ENCODE data around the gene YKT6.

YKT6 gene

DNA sequence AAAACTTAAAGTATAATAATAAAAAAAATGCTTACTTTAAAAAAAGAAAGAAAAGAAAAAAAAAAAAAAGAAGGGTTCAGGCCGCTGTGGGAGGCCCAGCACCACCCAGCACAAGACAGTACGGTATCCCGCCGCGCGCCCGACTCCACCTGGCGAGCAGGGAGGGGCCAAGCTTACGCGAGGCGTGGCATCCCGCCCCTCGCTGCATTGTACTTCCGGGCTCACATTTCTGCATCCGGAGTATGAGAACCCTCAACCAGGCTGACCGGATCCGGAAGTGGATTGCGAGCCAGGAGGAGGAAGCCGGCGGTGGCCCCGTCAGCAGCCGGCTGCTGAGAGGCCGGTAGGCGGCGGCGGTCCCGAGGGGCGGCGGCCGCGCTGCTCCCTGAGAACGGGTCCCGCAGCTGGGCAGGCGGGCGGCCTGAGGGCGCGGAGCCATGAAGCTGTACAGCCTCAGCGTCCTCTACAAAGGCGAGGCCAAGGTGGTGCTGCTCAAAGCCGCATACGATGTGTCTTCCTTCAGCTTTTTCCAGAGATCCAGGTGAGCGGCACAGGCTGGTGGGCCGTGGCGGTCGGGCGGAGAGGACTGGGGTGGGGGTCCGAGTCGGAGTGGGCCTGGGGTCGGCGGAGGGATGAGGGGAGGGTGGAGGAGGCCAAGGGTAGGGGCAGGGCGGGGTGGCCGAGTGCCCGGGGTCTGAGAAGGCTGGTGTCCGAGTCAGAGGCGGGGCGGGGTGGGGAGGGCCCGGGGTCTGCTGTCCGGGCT, at the start of gene YKT6:
Gene YKT6, plus strand, starts transcription at position 280 of the 763 bp plus-strand sequence. Its CDS starts 158 bp downstream, at position 438.
- Histone ChIP-seq H3K4me1 (ENCODE audit: control insufficient read depth in 2 of 2, insufficient read depth in 2 of 2, low read length in 2 of 2) (peaks cover 6 to 9% of the 10 kb centered on the region in 2 donors), H3K9me3 (ENCODE audit: control insufficient read depth in 2 of 2, low read length in 2 of 2) (no peaks in the 10 kb centered on the region), H3K9ac (ENCODE audit: low read depth in 1 of 2, low read length in 2 of 2) (peak within 1 kb of the TSS; percentile 88 to 90), H3K4me3 (ENCODE audit: low read length in 2 of 2) (peak within 1 kb of the TSS; percentile 93 to 97), H3K27me3 (ENCODE audit: control insufficient read depth in 2 of 2, insufficient read depth in 2 of 2, low read length in 2 of 2) (peaks cover 0 to 4% of the 10 kb centered on the region in 2 donors), H3K36me3 (ENCODE audit: control insufficient read depth in 2 of 2, insufficient read depth in 2 of 2, low read length in 2 of 2) (peaks cover 11 to 13% of the 10 kb centered on the region in 2 donors), H3K27ac (ENCODE audit: low read depth in 2 of 2, low read length in 2 of 2) (peak within 1 kb of the TSS; percentile 77 to 80)

DNA sequence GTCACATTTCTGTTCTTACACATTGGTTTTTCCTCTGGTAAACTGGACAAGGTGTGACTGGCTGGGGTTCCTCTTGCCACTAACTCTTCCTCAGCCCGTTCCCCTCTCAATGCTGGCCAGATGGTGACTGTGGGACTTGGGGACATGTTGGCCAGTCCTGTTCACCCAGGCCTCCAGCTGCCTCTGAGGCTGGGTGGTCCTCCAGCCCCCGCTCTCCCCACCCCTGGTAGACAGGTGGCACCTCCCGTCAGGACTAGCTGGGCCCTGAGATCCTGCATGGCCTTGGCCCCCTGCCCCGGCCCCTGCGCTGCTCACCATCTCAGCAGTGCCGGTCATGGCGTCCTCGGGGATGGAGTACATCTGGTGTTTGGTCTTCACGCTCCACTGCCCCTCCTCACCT, 48.8 kb upstream of the YKT6 start:
- no peaks in the 10 kb centered on the region for H3K36me3 ChIP-seq (ENCODE audit: control insufficient read depth in 2 of 2, insufficient read depth in 2 of 2, low read length in 2 of 2)
- no peaks in the 10 kb centered on the region for H3K9me3 ChIP-seq (ENCODE audit: control insufficient read depth in 2 of 2, low read length in 2 of 2)
- H3K4me1 ChIP-seq (ENCODE audit: control insufficient read depth in 2 of 2, insufficient read depth in 2 of 2, low read length in 2 of 2): no peaks in the 10 kb centered on the region
- no peak overlapping the region for H3K27ac ChIP-seq (ENCODE audit: low read depth in 2 of 2, low read length in 2 of 2)
- H3K9ac ChIP-seq (ENCODE audit: low read depth in 1 of 2, low read length in 2 of 2): no peak overlapping the region
- no peak overlapping the region for H3K4me3 ChIP-seq (ENCODE audit: low read length in 2 of 2)
- H3K27me3 ChIP-seq (ENCODE audit: control insufficient read depth in 2 of 2, insufficient read depth in 2 of 2, low read length in 2 of 2): no peaks in the 10 kb centered on the region

DNA sequence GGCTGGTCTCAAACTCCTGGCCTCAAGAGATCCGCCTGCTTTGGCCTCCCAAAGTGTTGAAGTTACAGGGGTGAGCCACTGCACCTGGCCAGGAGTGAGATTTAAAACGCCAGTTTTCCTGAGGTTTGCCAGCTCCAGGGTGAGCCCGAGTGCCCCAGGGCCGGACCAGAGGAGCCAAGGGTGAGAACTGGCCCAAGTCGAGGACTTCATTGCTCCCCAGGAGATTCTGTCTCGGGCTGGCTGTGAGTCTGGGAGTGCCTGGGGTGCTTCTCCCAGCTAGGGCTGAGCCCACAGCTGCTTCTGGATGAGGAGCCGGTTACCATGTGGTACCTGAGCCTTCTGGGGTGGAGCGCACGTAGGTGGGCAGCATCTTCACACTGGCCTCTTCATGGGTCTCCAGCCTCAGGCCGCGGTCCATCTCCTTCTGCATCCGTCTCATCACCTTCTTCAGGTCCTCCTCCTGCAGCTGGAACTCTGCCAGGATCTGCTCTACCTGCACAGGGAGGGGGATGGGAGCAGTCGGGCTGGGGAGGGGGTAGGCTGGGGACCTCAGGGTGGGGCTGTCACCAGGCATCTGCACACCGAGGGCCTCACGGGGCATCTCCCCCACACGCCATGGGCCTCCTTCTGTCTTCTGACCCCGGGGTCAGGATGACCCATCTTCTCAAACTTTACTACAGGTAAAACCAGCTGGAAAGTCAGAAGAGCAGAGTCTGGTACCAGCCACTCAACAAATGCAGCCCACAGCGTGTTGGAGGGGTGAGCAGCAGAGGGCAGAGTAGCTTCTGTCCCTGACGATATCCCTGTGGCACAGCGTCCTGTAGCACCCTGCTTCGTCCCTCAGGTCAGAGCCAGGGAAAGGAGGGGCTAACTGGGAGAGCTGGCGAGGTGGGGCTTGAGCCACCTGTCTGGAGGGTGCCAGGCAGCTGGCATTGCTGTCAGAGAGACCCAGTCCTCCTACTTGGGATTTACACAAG, 47.5 kb upstream of the YKT6 start:
- no peaks in the 10 kb centered on the region for H3K4me1 ChIP-seq (ENCODE audit: control insufficient read depth in 2 of 2, insufficient read depth in 2 of 2, low read length in 2 of 2)
- H3K27ac ChIP-seq (ENCODE audit: low read depth in 2 of 2, low read length in 2 of 2): no peak overlapping the region
- H3K27me3 ChIP-seq (ENCODE audit: control insufficient read depth in 2 of 2, insufficient read depth in 2 of 2, low read length in 2 of 2): no peaks in the 10 kb centered on the region
- H3K9ac ChIP-seq (ENCODE audit: low read depth in 1 of 2, low read length in 2 of 2): no peak overlapping the region
- H3K9me3 ChIP-seq (ENCODE audit: control insufficient read depth in 2 of 2, low read length in 2 of 2): no peaks in the 10 kb centered on the region
- no peaks in the 10 kb centered on the region for H3K36me3 ChIP-seq (ENCODE audit: control insufficient read depth in 2 of 2, insufficient read depth in 2 of 2, low read length in 2 of 2)
- no peak overlapping the region for H3K4me3 ChIP-seq (ENCODE audit: low read length in 2 of 2)

DNA sequence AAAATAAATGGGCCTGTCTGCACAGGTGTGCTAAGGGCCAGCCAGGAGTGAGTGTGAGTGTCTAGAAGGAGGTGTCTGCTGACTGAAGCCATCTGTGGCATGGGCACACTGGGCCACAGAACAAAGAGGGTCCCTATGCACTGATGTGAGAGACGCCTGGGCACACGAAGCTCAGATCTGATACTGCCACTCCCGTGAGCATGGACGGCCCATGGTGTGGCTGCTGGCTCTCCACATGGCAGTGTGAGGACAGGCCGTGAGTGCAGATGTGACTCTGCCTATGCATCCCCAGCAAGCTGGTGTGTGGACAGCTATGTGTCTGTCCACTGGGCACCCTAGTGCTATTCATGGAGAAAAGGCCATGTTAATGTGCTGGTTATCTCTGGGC, 46.8 kb upstream of the YKT6 start:
- H3K36me3 ChIP-seq (ENCODE audit: control insufficient read depth in 2 of 2, insufficient read depth in 2 of 2, low read length in 2 of 2): no peaks in the 10 kb centered on the region
- no peak overlapping the region for H3K9ac ChIP-seq (ENCODE audit: low read depth in 1 of 2, low read length in 2 of 2)
- no peaks in the 10 kb centered on the region for H3K9me3 ChIP-seq (ENCODE audit: control insufficient read depth in 2 of 2, low read length in 2 of 2)
- no peaks in the 10 kb centered on the region for H3K4me1 ChIP-seq (ENCODE audit: control insufficient read depth in 2 of 2, insufficient read depth in 2 of 2, low read length in 2 of 2)
- no peaks in the 10 kb centered on the region for H3K27me3 ChIP-seq (ENCODE audit: control insufficient read depth in 2 of 2, insufficient read depth in 2 of 2, low read length in 2 of 2)
- no peak overlapping the region for H3K4me3 ChIP-seq (ENCODE audit: low read length in 2 of 2)
- H3K27ac ChIP-seq (ENCODE audit: low read depth in 2 of 2, low read length in 2 of 2): no peak overlapping the region

DNA sequence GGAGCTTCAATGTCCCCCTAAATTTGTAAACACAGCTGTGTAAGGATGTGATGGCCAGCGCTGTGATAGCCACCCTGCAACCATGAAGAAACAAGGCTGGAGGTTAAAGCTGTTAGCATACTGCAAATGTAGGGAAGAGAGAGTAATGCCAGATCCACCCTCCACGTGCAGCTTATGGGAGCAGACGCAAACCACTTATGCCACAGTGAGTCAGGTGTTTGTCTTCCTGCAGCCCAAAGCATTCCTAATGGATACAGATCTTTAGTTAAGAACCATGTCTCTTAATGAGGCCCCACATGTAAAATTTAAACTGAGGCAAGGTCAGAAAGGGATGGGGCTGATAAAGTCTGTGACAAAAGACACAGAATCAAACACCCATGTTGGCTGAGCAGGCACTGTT, 46.1 kb upstream of the YKT6 start:
- no peak overlapping the region for H3K9ac ChIP-seq (ENCODE audit: low read depth in 1 of 2, low read length in 2 of 2)
- no peaks in the 10 kb centered on the region for H3K4me1 ChIP-seq (ENCODE audit: control insufficient read depth in 2 of 2, insufficient read depth in 2 of 2, low read length in 2 of 2)
- H3K4me3 ChIP-seq (ENCODE audit: low read length in 2 of 2): no peak overlapping the region
- H3K36me3 ChIP-seq (ENCODE audit: control insufficient read depth in 2 of 2, insufficient read depth in 2 of 2, low read length in 2 of 2): no peaks in the 10 kb centered on the region
- no peaks in the 10 kb centered on the region for H3K27me3 ChIP-seq (ENCODE audit: control insufficient read depth in 2 of 2, insufficient read depth in 2 of 2, low read length in 2 of 2)
- no peaks in the 10 kb centered on the region for H3K9me3 ChIP-seq (ENCODE audit: control insufficient read depth in 2 of 2, low read length in 2 of 2)
- no peak overlapping the region for H3K27ac ChIP-seq (ENCODE audit: low read depth in 2 of 2, low read length in 2 of 2)

DNA sequence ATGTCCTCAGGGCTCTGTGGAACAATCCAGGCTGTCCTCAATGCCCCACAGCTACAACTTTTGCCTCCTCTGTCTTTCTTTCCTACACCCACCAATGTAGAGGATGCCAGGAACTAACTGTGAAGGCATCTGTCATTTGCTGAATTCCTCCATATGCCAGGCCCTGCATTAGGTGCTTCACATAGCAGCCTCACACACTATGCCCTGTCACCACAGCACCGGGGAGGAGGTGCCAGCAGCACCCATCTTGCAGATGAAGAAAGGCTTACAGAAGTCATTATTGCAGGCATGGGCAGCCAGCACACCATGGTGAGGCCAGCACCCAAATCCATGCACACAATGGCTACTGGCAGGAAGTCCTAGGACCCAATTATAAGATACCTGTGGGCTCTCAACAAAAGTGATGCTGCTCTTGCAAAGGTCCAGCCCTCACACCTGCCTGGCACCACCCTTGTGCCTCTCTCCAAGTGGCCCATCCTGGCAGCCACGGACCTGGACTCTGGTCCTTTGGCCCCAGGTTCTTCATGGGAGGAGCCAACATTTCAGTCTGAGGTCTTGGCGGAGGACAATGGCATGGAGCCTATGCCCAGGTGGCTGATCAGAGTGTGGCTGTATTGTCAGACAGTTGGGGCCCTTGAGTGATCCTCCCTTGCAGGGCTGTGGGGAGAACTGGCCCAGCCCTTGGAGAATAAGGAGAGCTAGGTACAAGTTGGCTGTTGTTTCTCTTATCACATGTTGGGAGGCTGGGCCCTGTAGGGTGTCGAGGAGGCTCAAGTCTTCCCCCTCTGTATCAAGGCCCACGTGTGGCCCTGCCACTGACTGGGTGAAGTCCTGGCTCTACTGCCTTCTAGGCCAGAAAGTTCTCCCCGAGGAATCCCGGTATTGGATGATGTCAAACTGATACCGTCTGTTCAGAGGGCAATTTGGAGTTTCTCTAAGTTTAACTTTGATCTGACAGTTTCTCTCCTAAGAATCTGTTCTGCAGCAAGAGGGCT, 45.3 kb upstream of the YKT6 start:
- Histone ChIP-seq H3K9me3 (ENCODE audit: control insufficient read depth in 2 of 2, low read length in 2 of 2) (no peaks in the 10 kb centered on the region), H3K4me3 (ENCODE audit: low read length in 2 of 2) (no peak overlapping the region), H3K4me1 (ENCODE audit: control insufficient read depth in 2 of 2, insufficient read depth in 2 of 2, low read length in 2 of 2) (no peaks in the 10 kb centered on the region), H3K27me3 (ENCODE audit: control insufficient read depth in 2 of 2, insufficient read depth in 2 of 2, low read length in 2 of 2) (no peaks in the 10 kb centered on the region), H3K36me3 (ENCODE audit: control insufficient read depth in 2 of 2, insufficient read depth in 2 of 2, low read length in 2 of 2) (no peaks in the 10 kb centered on the region), H3K9ac (ENCODE audit: low read depth in 1 of 2, low read length in 2 of 2) (no peak overlapping the region), H3K27ac (ENCODE audit: low read depth in 2 of 2, low read length in 2 of 2) (no peak overlapping the region)

DNA sequence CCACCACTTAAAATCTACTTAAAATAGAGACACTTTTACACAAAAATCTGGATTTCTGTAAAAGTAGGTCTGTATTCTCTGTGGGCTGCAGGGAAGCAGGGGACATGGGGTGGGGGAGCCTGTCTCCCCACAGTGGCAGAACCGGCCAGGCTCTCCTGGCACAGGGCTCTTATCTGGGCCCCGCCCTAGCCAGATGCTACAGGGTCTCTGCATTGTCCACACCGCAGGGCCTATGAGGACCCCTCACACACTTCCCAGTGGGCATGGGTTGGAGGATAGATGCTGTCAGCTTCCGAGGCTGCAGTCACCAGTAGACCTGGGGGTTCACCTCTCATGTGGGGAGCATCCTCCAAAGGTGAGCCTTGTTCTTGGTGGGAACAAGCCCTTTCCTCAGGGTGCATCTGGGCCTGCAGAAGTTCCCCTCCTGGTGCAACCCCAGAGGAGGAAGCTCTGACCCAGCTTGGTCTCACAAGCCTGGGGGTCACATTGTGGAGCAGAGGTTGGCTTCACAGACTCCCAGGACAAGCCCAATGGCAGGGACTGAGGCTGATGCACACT, 44.2 kb upstream of the YKT6 start:
- no peaks in the 10 kb centered on the region for H3K4me1 ChIP-seq (ENCODE audit: control insufficient read depth in 2 of 2, insufficient read depth in 2 of 2, low read length in 2 of 2)
- H3K27me3 ChIP-seq (ENCODE audit: control insufficient read depth in 2 of 2, insufficient read depth in 2 of 2, low read length in 2 of 2): no peaks in the 10 kb centered on the region
- H3K36me3 ChIP-seq (ENCODE audit: control insufficient read depth in 2 of 2, insufficient read depth in 2 of 2, low read length in 2 of 2): no peaks in the 10 kb centered on the region
- no peak overlapping the region for H3K4me3 ChIP-seq (ENCODE audit: low read length in 2 of 2)
- H3K27ac ChIP-seq (ENCODE audit: low read depth in 2 of 2, low read length in 2 of 2): no peak overlapping the region
- no peak overlapping the region for H3K9ac ChIP-seq (ENCODE audit: low read depth in 1 of 2, low read length in 2 of 2)
- H3K9me3 ChIP-seq (ENCODE audit: control insufficient read depth in 2 of 2, low read length in 2 of 2): no peaks in the 10 kb centered on the region

DNA sequence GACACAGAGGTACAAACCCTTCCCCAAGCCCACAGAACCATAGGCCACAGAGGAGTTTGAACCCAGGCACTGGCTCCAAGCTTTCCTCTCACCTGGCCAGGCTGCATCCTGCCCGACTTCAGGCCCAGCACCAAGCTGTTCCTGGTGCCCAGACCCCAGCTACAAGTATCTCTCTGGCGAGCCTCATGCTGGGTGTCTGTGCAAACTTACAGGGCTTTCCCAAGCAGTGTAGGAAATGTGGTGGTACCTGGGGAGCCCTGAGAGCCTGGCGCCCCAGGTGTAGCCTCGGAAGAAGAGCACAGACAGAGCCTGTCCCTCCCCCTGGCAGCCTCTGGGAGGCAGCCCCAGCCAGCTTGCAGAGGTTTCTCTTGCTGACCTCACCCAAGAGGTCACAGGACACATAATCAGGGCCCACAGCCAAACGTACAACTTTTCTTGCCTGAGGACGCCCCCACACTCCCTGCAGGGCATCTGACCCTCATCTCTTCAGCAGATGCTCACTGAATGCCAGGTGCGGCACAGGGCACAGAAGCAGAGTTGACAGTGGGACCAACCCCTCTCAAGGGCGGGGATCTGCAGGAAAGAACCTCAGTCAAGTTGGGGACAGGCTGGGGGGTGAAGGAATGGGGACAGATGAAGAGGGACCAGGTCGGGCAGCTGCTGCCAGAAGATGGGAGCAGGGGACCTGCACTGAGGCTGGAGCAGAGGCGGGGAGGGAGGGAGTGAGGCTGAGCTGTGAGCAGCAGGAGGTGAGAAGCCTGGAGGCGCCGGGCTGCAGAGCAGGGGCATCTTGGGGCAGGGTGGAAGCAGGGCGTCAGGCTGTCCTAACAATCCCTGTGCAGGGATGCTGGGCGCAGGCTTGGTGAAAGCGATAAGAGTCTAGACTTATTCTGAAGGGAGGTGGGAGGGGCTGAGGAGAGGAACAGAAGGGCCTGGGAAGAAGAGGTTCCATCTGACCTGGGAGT, 43.4 kb upstream of the YKT6 start:
- H3K9ac ChIP-seq (ENCODE audit: low read depth in 1 of 2, low read length in 2 of 2): no peak overlapping the region
- H3K36me3 ChIP-seq (ENCODE audit: control insufficient read depth in 2 of 2, insufficient read depth in 2 of 2, low read length in 2 of 2): no peaks in the 10 kb centered on the region
- H3K27me3 ChIP-seq (ENCODE audit: control insufficient read depth in 2 of 2, insufficient read depth in 2 of 2, low read length in 2 of 2): no peaks in the 10 kb centered on the region
- H3K9me3 ChIP-seq (ENCODE audit: control insufficient read depth in 2 of 2, low read length in 2 of 2): no peaks in the 10 kb centered on the region
- H3K4me3 ChIP-seq (ENCODE audit: low read length in 2 of 2): no peak overlapping the region
- H3K4me1 ChIP-seq (ENCODE audit: control insufficient read depth in 2 of 2, insufficient read depth in 2 of 2, low read length in 2 of 2): no peaks in the 10 kb centered on the region
- H3K27ac ChIP-seq (ENCODE audit: low read depth in 2 of 2, low read length in 2 of 2): no peak overlapping the region
